AG09309 (cell line): ENCODE measurements around the gene RAB31.

ENCODE experiments used
- DNase-seq: peaks from one replicate; pipeline ENCODE4 v3.0.0-alpha.2; 2010; ENCODE audit warnings: low read depth
- H3K4me3 ChIP-seq: 2 replicates; pipeline ENCODE4 v1.5.1; 2011; ENCODE audit warnings: mild to moderate bottlenecking, low read depth, low read length, moderate library complexity; ENCODE audit not compliant: control insufficient read depth
- CTCF ChIP-seq: IDR thresholded peaks from 2 replicates; pipeline ENCODE4 v1.5.1; 2011; ENCODE audit warnings: mild to moderate bottlenecking, low read depth, low read length, inconsistent platforms; ENCODE audit not compliant: insufficient read depth, control insufficient read depth; ENCODE audit errors: missing control alignments

The RAB31 gene

GRCh38 chr18:9839211-9839610, 131.1 kb downstream of the RAB31 start:
- no peak for TF ChIP-seq CTCF
- H3K4me3 ChIP-seq = no peak overlapping the region
- DNase-seq = no peak

- TF ChIP-seq CTCF = no peak
- H3K4me3 ChIP-seq = no peak overlapping the region
- no peak for DNase-seq
Observed at GRCh38 chr18:9839853-9840252, 131.8 kb downstream of the RAB31 start.

- no peak overlapping the region for H3K4me3 ChIP-seq
- DNase-seq = no peak
- no peak for TF ChIP-seq CTCF
Observed at GRCh38 chr18:9841752-9842151, 133.7 kb downstream of the RAB31 start.

- no peak for DNase-seq
- no peak for TF ChIP-seq CTCF
- no peak overlapping the region for H3K4me3 ChIP-seq
Observed at GRCh38 chr18:9842448-9842847, 134.3 kb downstream of the RAB31 start.

- DNase-seq = no peak
- H3K4me3 ChIP-seq = no peak overlapping the region
- TF ChIP-seq CTCF = no peak
Observed at GRCh38 chr18:9845256-9845655, 137.2 kb downstream of the RAB31 start.

GRCh38 chr18:9846162-9846925, 138.2 kb downstream of the RAB31 start:
- no peak for TF ChIP-seq CTCF
- no peak overlapping the region for H3K4me3 ChIP-seq
- no peak for DNase-seq
